ENCODE data around the gene ATXN1.

Gene ATXN1

GRCh38 chr6:16535564-16535963 is 225.7 kb downstream of the ATXN1 start:
- DNase-seq (ENCODE audit: low read depth in 2 of 2), result no peak

- DNase-seq (ENCODE audit: low read depth in 2 of 2), result no peak
Observed at GRCh38 chr6:16533721-16534136, 227.5 kb downstream of the ATXN1 start.

- DNase-seq (ENCODE audit: low read depth in 2 of 2), result no peak
Observed at GRCh38 chr6:16533210-16533609, 228.1 kb downstream of the ATXN1 start.

GRCh38 chr6:16527691-16528090 is 233.6 kb downstream of the ATXN1 start:
- DNase-seq (ENCODE audit: low read depth in 2 of 2), result no peak

GRCh38 chr6:16524380-16524707 is 236.9 kb downstream of the ATXN1 start:
- DNase-seq (ENCODE audit: low read depth in 2 of 2), result no peak

DNA sequence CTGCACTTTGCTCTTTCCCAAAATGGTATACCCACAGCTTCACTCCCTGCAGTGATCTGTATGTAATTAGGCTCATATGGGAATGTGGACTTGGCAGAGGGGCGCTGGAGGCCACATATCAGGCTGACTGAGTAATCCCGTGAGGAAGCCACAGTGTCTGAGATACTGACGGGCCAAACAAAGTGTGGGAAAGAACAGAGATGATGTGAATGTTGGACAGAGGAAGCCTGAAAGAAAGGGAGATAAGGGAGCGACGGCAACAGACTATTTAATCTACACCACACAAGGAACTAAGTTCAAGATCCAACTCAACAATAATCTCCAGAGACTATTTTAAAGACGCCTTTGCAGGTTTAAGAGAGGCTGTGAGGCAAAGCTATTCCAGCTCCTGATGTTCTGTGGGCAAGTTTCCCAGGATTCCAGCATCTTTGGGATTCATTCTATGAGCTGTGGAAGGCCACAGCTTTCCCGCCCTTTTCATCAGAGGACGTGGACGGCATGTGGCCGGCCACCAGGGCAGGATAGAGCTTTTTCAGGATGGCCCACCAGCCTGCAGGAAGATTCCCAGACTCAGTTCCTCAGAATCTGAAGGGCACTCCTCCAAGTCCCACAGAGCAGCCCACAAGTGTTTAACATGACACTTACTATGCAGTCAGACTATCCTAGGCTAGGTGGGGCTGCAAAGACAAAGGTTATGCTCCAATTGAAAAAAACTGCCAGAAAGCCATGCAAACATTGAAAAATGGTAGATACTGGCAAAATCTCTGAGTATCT is 237.5 kb downstream of the ATXN1 start:
- DNase-seq (ENCODE audit: low read depth in 2 of 2), result no peak

- no peak for DNase-seq (ENCODE audit: low read depth in 2 of 2)
Observed at GRCh38 chr6:16522937-16523336, 238.3 kb downstream of the ATXN1 start.

DNA sequence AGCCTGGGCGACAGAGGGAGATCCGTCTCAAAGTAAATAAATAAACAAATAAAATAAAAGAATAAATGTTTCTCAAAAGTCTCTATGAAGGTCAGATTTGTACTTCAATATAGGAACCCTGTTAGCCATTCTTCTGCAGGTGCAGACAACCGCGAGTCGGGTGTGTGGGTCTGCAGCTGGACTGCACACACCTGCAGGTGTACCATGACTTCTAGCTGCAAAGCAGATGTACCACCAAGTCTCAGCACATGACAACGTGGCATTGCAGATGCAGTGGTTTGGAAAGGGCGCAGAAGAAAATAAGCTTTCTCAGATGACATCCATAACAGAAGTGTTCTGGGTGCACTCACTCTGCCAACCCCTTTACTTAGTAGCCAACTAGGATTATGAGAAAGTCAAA is 239.7 kb downstream of the ATXN1 start:
- no peak for DNase-seq (ENCODE audit: low read depth in 2 of 2)

DNA sequence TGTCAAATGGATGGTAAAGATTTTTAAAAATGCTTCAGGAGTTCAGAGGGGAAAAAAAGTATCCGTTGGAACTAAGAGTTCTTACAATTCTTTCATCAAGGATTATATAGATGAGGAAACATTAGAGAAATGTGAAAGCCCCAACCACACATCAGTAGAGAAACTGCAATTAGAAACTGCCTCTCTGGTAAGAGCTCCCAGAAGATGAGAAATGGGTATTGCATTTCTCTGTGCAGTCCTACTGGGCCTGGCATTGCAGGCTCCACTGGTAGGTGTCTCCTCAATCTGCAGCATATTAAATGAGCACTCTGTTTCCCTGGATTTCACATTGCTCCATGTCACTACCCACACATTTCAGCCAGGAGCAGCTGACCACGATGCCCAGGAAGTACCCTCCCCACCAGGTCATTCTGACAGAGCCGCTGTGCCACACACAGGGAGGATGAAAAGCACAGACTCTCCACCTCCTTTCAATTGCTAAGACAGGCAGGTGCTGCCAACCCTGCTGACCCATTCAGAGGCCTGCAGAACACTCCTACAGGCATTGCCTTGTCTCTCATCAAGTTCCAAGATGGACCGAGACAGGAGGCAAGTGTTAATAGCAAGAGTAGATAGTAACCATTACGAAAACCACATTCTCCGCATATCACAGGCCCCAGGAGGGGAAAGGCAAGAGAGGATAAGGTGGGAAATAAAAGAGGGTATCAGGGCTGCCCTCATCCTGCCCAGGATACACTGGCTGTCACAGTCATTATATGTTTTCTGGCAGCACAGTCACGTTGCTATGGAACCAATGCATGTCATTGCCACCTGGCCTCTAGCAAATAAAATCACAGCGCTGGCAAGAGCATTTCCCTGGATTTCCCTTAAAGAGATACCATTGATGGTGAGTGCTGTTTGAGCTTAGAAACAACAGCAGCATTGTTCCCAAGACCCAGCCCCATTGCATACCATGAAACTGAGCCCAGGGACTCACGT is 241.7 kb downstream of the ATXN1 start:
- DNase-seq (ENCODE audit: low read depth in 2 of 2), result no peak

DNA sequence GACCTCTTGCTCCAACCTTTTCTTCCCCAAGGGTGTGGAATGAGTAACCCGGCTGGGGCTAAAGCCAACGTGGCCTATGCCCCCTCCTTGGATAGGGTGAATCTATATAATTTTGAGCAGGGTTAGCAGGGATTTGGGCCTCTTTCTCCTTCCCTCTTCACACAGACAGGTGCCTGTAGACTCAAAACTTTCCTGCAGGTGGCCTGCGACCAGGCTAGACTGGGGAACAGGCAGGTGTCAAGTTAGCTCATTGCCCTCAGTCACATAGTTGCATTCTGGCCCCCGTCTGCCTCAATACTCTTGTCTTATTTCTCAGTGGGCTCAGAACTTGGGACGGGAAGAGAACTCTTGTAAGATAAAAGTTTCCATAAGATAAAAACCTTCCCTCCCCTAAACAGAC is 243.0 kb downstream of the ATXN1 start:
- DNase-seq (ENCODE audit: low read depth in 2 of 2), result no peak

DNA sequence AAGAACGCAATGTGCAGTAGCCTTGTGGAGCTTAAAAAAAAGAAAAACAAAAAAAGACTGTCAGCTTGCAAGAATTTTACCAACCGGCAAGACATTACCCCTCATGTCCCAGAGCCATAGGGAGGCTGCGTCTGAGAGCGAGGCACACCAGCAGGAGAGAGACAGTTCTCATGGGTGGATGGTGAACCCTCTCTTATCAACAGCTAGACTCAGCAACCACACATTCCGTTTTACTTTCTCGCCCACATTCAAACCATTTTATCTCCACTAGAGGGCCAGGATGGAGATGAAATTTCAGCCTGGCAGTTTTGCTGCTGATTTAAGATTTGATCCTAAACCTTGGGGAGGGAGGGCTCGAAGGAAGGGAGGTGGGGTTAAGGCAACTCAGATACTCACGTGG is 247.0 kb downstream of the ATXN1 start:
- DNase-seq (ENCODE audit: low read depth in 2 of 2), result no peak

GRCh38 chr6:16512544-16513290 is 248.5 kb downstream of the ATXN1 start:
- no peak for DNase-seq (ENCODE audit: low read depth in 2 of 2)

DNA sequence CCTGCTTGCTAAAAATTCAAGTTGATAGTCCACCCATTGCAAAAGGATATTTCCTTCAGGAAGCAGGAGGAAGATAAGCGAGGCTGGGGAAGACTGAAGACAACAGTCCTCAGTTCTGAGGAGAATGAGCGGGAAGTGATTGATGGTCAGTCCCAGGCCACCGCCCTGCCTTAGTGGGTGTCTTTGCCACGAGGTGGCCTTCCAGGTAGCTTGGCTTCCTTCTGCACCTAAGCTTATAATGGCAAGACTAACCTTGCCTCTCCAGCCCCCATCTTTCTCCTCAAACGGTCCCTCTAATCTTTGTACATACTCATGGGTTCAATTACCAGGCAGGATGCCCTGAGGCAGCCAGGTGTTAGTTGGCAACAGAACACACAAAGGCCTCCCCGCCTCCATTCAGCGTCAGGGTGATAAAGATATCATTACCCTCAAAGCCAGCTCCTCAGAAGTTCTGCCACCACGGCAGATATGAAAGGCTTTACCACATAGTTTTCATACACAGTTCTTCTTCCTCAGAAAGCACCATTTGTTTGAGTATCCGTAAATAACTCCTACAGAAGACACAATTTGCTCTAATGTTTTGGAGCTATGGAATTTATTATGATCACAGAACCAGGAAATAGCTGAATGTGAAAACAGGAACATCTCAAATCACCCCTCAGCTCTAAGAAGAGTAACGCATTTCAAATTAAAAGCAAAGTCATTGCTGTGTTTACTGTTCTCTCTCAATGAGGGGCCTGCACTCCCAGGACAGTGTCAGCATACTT is 249.4 kb downstream of the ATXN1 start:
- no peak for DNase-seq (ENCODE audit: low read depth in 2 of 2)

DNA sequence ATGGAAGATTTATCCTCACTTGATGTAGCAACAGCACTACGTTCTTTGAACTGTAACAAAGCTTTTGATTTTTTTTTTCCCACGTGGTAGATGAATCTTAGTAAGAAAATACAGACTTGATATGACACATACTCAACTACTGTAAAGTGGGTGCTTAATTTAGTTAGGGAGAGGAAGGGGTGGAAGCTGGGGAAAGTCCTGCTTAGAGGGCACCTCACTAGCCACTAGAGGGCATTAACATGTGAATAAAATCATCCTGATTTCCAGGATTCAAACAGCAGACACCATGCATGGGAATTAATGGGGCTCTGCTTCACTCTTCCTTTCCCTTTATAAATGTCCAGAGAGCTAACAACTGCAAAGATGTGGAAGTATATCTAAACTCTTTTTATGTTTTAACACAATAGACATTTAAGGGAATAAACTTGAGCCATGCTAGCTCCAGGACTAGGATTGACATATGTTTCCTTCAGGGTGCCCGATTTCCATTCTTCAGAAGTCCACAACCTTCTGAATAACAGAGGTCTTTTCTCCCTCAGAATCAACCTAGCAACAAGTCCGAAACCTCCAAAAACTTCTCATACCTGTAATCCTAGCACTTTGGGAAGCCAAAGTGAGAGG is 250.1 kb downstream of the ATXN1 start:
- DNase-seq (ENCODE audit: low read depth in 2 of 2), result no peak

DNA sequence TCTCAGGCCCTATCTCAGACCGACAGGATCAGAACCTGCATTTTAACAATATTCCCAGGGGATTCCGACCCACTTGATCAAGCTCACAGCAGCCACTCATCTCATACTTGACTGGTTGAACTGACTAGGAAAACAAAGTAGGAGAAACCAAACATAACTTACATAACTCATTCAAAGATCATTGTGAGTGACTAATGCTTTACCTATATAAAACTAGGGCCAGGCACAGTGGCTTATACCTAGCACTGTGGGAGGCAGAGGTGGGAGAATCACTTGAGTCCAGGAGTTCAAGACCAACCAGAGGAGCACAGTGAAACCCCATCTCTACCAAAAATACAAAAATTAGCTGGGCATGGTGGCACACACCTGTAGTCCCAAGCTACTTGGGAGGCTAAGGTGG is 251.0 kb downstream of the ATXN1 start:
- no peak for DNase-seq (ENCODE audit: low read depth in 2 of 2)

- DNase-seq (ENCODE audit: low read depth in 2 of 2), result no peak
Observed at GRCh38 chr6:16508959-16509358, 252.3 kb downstream of the ATXN1 start.

- no peak for DNase-seq (ENCODE audit: low read depth in 2 of 2)
Observed at GRCh38 chr6:16505711-16506357, 255.4 kb downstream of the ATXN1 start.

- DNase-seq (ENCODE audit: low read depth in 2 of 2), result no peak
Observed at GRCh38 chr6:16504609-16505008, 256.7 kb downstream of the ATXN1 start.

GRCh38 chr6:16503970-16504415 is 257.3 kb downstream of the ATXN1 start:
- DNase-seq (ENCODE audit: low read depth in 2 of 2), result no peak

GRCh38 chr6:16503241-16503775 is 258.0 kb downstream of the ATXN1 start:
- DNase-seq (ENCODE audit: low read depth in 2 of 2), result no peak
